Suppressor macrophage (primary cell): Measurements from ENCODE around the gene EFNA2.
"Not testable (repeated sequence)": the region's sequence is repeated elsewhere in the genome, so short reads cannot be mapped to it uniquely, and the experiment has no call there.

Experiments
- DNase-seq, 4 experiments: peaks; one replicate each; pipeline ENCODE4 v3.0.0-alpha.2; 2020 to 2022

The EFNA2 gene

GRCh38 chr19:1321539-1321938 lies 35.9 kb downstream of the EFNA2 start:
- DNase-seq, result no peak

GRCh38 chr19:1322198-1322981 lies 36.7 kb downstream of the EFNA2 start:
- DNase-seq, result no peak

- DNase-seq, result peak in 1 of 4 experiments; percentile 9
Observed at GRCh38 chr19:1324249-1324805, 38.7 kb downstream of the EFNA2 start.

- peak; percentile 49 to 75 (median 59) for DNase-seq
Observed at GRCh38 chr19:1324806-1325567, 39.3 kb downstream of the EFNA2 start.

DNA sequence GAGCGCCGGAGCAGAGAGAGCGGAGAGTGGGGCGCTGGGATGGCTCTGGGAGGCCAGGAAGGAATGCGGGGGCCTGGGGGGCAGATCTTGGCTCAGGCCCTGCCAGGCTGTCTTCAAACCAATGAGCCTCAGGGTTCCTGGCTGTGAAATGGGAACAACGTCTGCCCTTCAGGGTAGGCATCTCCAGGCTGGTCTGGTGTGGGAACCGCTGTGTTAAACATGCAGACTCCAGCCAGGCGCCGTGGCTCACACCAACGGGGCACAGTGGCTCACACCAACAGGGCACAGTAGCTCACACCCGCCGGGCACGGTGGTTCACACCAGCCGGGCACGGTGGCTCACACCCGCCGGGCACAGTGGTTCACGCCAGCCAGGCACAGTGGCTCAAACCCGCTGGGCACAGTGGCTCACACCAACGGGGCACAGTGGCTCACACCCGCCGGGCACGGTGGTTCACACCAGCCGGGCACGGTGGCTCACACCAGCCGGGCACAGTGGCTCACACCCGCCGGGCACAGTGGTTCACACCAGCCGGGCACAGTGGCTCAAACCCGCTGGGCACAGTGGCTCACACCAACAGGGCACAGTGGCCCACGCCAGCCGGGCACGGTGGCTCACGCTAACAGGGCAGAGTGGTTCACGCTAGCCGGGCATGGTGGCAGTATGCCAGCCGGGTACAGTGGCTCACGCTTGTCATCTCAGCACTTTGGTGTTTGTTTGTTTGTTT lies 40.1 kb downstream of the EFNA2 start:
- DNase-seq, result peak in 1 of 4 experiments; percentile 1

- DNase-seq, result peak in 1 of 4 experiments; percentile 2
Observed at GRCh38 chr19:1327125-1327524, 41.5 kb downstream of the EFNA2 start.

DNA sequence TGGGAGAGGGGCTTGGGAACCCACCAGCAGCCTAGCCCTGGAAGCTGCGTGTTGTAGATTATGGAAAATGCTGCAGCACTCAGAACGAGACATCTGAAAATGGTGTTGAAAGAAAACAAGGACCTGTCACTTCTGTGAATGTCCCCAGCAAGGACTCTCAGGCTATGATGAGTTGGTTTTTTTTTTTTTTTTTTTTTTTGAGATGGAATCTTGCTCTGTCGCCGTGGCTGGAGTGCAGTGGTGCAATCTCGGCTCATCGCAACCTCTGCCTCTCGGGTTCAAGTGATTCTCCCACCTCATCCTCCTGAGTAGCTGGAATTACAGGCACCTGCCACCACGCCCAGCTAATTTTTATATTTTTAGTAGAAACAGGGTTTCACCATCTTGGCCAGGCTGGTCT lies 46.5 kb downstream of the EFNA2 start:
- DNase-seq, result not testable (repeated sequence)

GRCh38 chr19:1336079-1336684 lies 50.5 kb downstream of the EFNA2 start:
- no peak for DNase-seq

DNA sequence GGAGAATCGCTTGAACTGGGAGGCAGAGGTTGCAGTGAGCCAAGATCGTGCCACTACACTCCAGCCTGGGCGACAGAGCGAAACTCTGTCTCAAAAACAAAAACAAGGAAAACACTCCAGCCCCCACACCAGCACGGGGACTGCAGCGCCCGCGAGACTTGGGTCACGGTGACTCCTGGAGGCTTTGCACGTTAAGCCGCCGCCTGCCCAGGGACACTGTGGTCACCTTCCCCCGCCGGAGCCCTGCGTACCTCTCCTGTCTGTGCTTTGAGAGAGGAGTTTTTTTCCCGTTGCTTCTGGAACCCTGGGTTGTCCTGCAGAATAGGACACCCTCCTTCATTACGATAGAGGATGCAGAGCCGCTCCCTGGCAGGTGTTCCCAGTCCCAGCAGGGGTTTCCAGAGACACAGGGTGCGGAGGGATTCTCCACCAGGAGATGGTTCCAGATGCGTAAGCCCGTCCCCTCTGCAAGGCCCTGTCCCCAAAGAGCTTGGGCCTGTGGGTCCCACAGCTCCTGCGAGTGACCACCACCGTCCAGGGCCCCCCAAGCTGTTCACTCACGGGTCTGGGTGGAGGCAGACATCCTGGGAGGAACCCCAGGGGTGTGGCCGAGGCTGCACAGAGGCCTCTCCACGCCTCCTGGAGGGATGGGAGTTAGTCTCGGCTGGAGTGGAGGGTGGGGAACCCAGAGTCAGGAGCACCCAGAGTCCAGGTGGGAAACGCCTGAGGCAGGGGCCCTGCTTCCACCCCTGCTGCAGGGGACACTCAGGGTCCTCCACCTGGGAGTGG lies 55.2 kb downstream of the EFNA2 start:
- DNase-seq, result no peak

- DNase-seq, result no peak
Observed at GRCh38 chr19:1343041-1343440, 57.4 kb downstream of the EFNA2 start.

DNA sequence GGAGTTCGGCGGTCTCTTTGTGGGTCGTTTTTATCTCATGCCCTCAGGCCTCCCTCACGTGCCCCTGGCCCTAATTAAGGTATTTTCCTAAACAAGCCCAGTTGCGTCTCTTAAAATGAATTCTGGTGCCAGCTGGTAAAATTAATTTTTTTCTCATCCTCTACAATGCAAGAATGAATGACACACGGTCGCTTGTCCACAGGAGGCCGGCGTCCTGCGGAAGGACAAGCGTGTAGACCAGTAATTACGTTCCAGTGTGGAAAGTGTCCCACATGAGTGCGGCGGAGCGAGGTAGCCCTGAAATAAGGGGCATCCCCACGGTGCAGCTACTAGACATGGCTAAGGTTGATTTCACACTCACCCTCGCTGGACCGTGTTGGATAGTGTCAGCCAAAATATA lies 63.5 kb downstream of the EFNA2 start:
- peak in 1 of 4 experiments; percentile 1 for DNase-seq

DNA sequence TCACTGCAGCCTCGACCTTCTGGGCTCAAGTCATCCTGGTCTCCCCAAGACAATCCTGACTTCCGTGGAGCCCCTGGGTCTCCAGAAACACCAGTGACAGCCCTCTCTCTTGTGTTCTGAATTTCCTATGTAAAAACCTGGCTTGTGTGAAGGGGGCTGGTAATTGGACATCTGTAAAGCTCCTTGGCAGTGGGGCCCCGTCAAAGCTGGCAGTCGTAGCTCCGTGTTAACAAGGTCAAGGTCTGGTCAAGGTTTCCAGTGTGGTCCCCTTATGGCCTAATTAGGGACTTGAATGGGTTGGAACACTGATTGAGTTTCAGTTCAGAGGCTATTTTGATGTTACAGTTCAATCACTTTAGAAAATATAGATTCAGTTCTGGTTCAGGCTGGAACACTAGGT lies 65.2 kb downstream of the EFNA2 start:
- DNase-seq, result no peak
